HAP-1 (cell line): ENCODE data around the gene NTNG1.

Experiments used
- DNase-seq, 2 experiments: peaks; one replicate each; pipeline ENCODE4 v3.0.0-alpha.2; 2016 to 2020; ENCODE audit warnings: low spot score in 2 of 2
- H3K27me3 ChIP-seq: fragments of 250-450 bp; sonication (Bioruptor Pico); 2 replicates; pipeline ENCODE4 v1.5.1; 2020; ENCODE audit warnings: low read depth, mild to moderate bottlenecking, moderate library complexity
- H3K36me3 ChIP-seq: fragments of 250-450 bp; sonication (Bioruptor Pico); replicated peaks from 2 replicates; pipeline ENCODE4 v1.5.1; 2020; ENCODE audit warnings: mild to moderate bottlenecking
- H3K4me1 ChIP-seq: fragments of 250-450 bp; sonication (Bioruptor Pico); 2 replicates; pipeline ENCODE4 v1.5.1; 2020; ENCODE audit warnings: mild to moderate bottlenecking
- H3K4me3 ChIP-seq: fragments of 250-450 bp; sonication (Bioruptor Pico); 2 replicates; pipeline ENCODE4 v1.5.1; 2020; ENCODE audit warnings: mild to moderate bottlenecking, moderate library complexity
- H3K9me3 ChIP-seq: fragments of 250-450 bp; sonication (Bioruptor Pico); 2 replicates; pipeline ENCODE4 v1.5.1; 2020; ENCODE audit warnings: mild to moderate bottlenecking, moderate library complexity
- in situ Hi-C: fragments of 300-500 bp; cut with MboI; formaldehyde crosslinking; loops from 3 replicates; pipeline ENCODE4 v1.14.3; 2020; ENCODE audit warnings: low sequenced_read_pairs, inconsistent platforms, mixed read lengths

Gene NTNG1

DNA sequence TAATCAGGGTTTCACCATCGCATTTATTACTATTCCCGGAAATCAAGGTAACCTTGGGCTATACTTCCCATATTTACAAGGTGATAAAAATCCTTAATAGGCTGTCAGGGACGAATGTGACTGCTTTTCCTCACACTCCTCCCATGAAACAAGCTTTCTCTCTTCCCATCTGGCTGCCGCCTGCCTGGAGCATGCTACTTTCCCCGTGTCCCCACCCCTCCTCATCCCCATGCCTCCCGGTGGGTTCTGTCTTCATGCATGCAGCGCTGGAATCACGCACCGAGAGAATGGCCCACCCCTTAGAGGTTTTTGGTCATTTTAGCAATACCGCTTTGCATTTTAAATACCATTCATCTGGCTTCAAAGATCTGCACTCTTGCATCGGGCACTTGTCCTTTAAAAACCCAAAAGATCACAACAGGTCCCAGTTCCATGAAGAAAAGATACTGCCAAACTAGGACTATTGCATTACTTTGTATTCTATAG, 339.1 kb downstream of the NTNG1 start:
- no peaks in the 10 kb centered on the region for H3K9me3 ChIP-seq
- H3K27me3 ChIP-seq, result 0 out of 2 replicates have a peak, but pooled peaks cover 3% of the 10 kb centered on the region
- DNase-seq, result no peak
- H3K36me3 ChIP-seq, result no peaks in the 10 kb centered on the region
- H3K4me3 ChIP-seq, result no peak overlapping the region
- H3K4me1 ChIP-seq, result no peaks in the 10 kb centered on the region
- in situ Hi-C loops, result no loop called here

GRCh38 chr1:107480548-107481415, 339.9 kb downstream of the NTNG1 start:
- H3K27me3 ChIP-seq, result 0 out of 2 replicates have a peak, but pooled peaks cover 3% of the 10 kb centered on the region
- in situ Hi-C loops, result no loop called here
- H3K36me3 ChIP-seq, result no peaks in the 10 kb centered on the region
- H3K4me3 ChIP-seq, result no peak overlapping the region
- H3K4me1 ChIP-seq, result no peaks in the 10 kb centered on the region
- no peaks in the 10 kb centered on the region for H3K9me3 ChIP-seq
- DNase-seq, result no peak

DNA sequence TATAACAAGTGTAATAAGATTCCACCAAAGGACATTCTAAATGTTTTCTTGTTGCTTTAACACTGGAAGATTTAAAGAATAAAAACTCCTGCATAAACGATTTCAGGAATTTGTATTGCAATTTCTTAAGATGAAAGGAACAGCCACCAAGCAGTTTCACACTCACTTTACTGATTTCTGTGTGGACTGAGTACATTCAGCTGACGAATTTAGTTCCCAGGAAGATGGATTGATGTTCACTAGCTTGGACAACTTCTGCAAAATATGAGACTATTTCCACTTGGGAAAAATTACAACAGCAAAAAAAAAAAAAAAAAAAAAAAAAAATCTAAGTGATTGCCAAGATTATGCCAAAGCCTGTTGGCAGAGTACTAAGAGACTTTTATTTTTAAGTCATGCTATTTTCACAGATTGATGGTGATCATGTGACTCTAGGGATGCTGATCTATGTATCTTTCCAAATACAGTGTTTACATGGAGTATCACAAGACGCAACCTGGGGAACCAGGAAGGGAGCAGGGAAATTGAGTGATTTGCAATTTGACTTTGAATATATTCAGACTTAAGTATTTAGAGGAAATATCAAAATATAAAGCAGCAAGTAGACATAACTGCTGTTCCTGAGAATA, 341.0 kb downstream of the NTNG1 start:
- H3K27me3 ChIP-seq, result 0 out of 2 replicates have a peak, but pooled peaks cover 3% of the 10 kb centered on the region
- H3K9me3 ChIP-seq, result no peaks in the 10 kb centered on the region
- no peaks in the 10 kb centered on the region for H3K4me1 ChIP-seq
- DNase-seq, result no peak
- no peak overlapping the region for H3K4me3 ChIP-seq
- H3K36me3 ChIP-seq, result no peaks in the 10 kb centered on the region
- in situ Hi-C loops, result no loop called here

GRCh38 chr1:107483949-107484348, 343.1 kb downstream of the NTNG1 start:
- H3K4me1 ChIP-seq, result no peaks in the 10 kb centered on the region
- H3K27me3 ChIP-seq, result 0 out of 2 replicates have a peak, but pooled peaks cover 3% of the 10 kb centered on the region
- no peaks in the 10 kb centered on the region for H3K36me3 ChIP-seq
- DNase-seq, result no peak
- H3K4me3 ChIP-seq, result no peak overlapping the region
- in situ Hi-C loops, result no loop called here
- no peaks in the 10 kb centered on the region for H3K9me3 ChIP-seq

DNA sequence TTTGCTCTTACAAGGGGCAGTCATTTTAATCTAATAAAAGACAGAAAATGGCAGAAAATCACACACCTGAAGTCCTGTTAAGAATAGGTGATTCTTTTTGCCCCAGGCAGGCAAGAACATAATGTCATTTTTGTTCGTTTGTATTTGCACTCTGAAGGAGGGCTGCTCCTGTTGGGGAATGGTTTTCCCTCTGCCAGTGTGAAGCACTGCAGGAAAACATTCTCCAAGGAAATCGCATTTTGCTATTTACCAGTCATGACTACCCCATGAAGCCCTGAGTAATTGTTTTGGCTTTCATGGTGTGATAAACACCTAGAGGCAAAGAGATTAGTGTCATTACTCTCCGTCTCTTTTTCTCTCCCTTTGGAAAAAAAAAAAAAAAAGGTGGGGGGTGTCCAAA, 345.5 kb downstream of the NTNG1 start:
- in situ Hi-C loops, result no loop called here
- H3K4me3 ChIP-seq, result no peak overlapping the region
- no peak for DNase-seq
- 0 out of 2 replicates have a peak, but pooled peaks cover 3% of the 10 kb centered on the region for H3K27me3 ChIP-seq
- H3K36me3 ChIP-seq, result no peaks in the 10 kb centered on the region
- H3K9me3 ChIP-seq, result no peaks in the 10 kb centered on the region
- no peaks in the 10 kb centered on the region for H3K4me1 ChIP-seq

GRCh38 chr1:107487506-107487905, 346.7 kb downstream of the NTNG1 start:
- 0 out of 2 replicates have a peak, but pooled peaks cover 3% of the 10 kb centered on the region for H3K27me3 ChIP-seq
- DNase-seq, result no peak
- no peak overlapping the region for H3K4me3 ChIP-seq
- no peaks in the 10 kb centered on the region for H3K9me3 ChIP-seq
- no peaks in the 10 kb centered on the region for H3K36me3 ChIP-seq
- H3K4me1 ChIP-seq, result no peaks in the 10 kb centered on the region
- in situ Hi-C loops, result no loop called here

DNA sequence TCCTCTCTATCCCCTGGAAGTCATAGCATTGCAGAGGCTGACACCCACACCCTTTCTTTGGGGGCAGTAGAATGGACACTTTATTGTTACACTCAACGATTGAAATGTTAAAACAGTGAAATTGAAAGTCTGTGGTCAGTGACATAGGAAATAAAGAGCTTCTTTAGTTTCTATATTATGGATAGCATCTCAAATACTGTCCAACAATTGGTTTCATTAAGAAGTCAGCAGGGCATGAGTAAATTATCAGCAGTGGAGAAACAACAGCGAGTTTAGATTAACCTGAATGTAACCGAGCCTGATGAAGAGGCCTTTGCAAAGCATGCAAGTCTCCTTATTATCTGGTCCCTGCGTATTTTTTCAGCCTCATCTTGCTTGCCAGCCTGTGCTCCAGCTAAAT, 350.7 kb downstream of the NTNG1 start:
- no peaks in the 10 kb centered on the region for H3K27me3 ChIP-seq
- DNase-seq, result no peak
- no peaks in the 10 kb centered on the region for H3K4me1 ChIP-seq
- in situ Hi-C loops, result no loop called here
- H3K36me3 ChIP-seq, result no peaks in the 10 kb centered on the region
- H3K9me3 ChIP-seq, result no peaks in the 10 kb centered on the region
- H3K4me3 ChIP-seq, result no peak overlapping the region

DNA sequence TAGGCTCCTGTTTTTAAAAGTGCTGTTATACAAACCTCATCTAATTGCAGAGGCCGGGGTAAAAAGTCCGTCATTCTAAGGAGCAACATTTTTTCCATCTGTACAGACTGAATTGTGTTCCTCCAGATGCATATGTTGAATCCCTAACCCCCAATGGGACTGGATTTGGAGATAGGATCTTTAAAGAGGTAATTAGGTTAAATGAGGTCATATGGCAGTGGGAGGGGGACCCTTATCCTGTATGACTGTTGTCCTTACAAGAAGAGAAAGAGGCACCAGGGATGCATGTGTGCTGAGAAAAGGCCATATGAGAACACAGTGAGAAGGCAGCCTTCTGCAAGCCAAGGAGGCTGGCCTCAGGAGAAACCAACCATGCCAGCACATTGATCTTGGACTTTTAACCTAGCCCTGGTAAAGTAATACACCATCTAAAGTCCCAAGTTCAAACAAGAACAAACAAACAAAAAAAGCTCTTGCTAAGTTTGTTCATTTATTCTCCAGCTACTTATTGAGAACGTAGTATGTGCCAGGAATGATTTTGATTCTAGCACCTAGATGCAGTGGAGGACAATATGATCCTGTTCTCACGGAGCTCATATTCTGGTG, 352.4 kb downstream of the NTNG1 start:
- no peak for DNase-seq
- Histone ChIP-seq H3K4me1 (no peaks in the 10 kb centered on the region), H3K4me3 (no peak overlapping the region), H3K9me3 (no peaks in the 10 kb centered on the region), H3K27me3 (no peaks in the 10 kb centered on the region), H3K36me3 (no peaks in the 10 kb centered on the region)
- in situ Hi-C loops, result no loop called here

DNA sequence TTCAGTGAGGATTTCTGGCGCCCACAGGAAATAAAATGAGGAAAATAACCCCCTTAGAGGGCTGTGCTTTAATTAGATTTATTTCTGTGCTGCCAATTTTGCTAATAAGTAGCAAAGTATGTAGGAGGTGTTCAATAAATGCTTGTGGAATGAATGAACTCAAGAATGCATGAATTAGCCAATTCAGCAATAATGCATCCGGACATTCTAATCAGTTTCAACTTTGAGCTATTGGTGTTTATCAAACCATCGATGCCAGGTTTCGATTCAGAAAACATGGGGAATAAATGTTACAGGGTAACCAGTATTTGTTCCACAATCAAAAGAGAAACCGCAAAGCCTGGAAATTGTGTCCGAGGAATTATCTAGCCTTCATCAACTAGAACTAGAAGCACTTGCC, 353.2 kb downstream of the NTNG1 start:
- Histone ChIP-seq H3K36me3 (no peaks in the 10 kb centered on the region), H3K4me3 (no peak overlapping the region), H3K27me3 (no peaks in the 10 kb centered on the region), H3K9me3 (no peaks in the 10 kb centered on the region), H3K4me1 (no peaks in the 10 kb centered on the region)
- in situ Hi-C loops, result no loop called here
- DNase-seq, result no peak

DNA sequence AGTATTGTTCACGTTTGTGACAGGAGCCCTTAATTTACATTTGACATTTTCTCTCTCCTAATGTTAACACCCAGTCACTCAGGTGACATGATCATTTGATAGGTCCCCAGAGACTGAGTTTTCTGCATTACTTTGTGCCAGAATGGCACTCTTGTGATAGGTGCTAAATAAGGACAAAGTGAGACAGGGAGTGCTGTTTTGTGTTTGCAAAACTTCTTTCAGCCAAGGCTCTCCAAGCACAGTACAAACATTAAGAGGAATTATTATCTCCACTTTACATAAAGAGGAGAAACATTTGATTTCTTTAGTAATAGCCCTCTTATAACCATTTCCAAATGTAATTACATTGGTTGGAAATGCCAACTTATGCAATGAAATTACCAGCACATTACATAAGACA, 355.2 kb downstream of the NTNG1 start:
- in situ Hi-C loops, result no loop called here
- Histone ChIP-seq H3K27me3 (no peaks in the 10 kb centered on the region), H3K36me3 (no peaks in the 10 kb centered on the region), H3K4me1 (no peaks in the 10 kb centered on the region), H3K9me3 (no peaks in the 10 kb centered on the region), H3K4me3 (no peak overlapping the region)
- no peak for DNase-seq

GRCh38 chr1:107499139-107499744, 358.4 kb downstream of the NTNG1 start:
- in situ Hi-C loops, result no loop called here
- H3K36me3 ChIP-seq, result no peaks in the 10 kb centered on the region
- H3K9me3 ChIP-seq, result no peaks in the 10 kb centered on the region
- H3K27me3 ChIP-seq, result no peaks in the 10 kb centered on the region
- no peaks in the 10 kb centered on the region for H3K4me1 ChIP-seq
- no peak overlapping the region for H3K4me3 ChIP-seq
- DNase-seq, result no peak

- no peaks in the 10 kb centered on the region for H3K4me1 ChIP-seq
- H3K9me3 ChIP-seq, result no peaks in the 10 kb centered on the region
- no peaks in the 10 kb centered on the region for H3K27me3 ChIP-seq
- no peaks in the 10 kb centered on the region for H3K36me3 ChIP-seq
- no peak for DNase-seq
- no peak overlapping the region for H3K4me3 ChIP-seq
- in situ Hi-C loops, result no loop called here
Measured at GRCh38 chr1:107501081-107501605, 360.3 kb downstream of the NTNG1 start.

GRCh38 chr1:107510347-107510746, 369.5 kb downstream of the NTNG1 start:
- Histone ChIP-seq H3K4me1 (no peaks in the 10 kb centered on the region), H3K9me3 (no peaks in the 10 kb centered on the region), H3K36me3 (no peaks in the 10 kb centered on the region), H3K4me3 (no peak overlapping the region), H3K27me3 (no peaks in the 10 kb centered on the region)
- no peak for DNase-seq
- in situ Hi-C loops, result no loop called here
